ENCODE results near the gene UBC.
"Not testable (repeated sequence)": the region's sequence is repeated elsewhere in the genome, so short reads cannot be mapped to it uniquely, and the experiment has no call there.

The UBC gene

DNA sequence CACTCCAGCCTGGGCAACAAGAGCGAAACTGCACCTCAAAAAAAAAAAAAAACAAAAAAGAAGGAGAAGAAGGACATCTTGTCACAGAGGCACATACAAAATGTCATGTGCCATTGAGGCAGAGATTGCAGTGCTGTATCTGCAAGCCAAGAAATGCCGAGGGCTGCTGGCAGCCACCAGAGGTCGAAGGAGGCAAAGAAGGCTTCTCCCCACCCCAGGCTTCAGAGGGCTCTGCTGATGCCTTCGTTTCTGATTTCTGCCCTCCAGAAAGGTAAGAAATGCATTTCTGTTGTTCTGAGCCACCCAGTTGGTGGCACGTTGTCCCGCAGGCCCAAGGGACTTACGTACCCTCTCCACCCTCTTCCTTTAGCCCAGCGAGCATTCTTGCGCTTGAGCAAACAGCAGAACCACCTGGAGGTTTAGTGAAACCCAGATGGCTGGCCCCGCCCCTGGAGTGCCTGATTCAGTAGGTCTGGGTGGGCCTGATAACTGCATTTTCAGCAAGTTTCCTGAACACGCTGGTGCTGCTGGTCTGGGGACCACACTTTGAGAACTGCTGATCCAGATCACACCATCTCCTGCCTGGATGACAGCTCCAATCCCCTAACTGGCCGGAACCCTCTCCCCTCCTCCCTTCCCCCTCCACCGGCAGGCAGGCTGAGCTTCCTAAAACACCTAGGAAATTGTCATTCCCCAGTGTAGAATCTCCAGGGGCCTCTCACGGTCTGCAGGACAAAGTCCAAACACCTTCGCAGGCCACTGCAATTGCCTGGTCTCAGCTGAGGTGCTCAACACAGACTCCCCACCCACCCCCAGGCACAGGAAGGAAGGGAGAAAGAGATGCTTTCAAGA is 29.6 kb downstream of the UBC start:
- no peak for DNase-seq (ENCODE audit: low read depth)

DNA sequence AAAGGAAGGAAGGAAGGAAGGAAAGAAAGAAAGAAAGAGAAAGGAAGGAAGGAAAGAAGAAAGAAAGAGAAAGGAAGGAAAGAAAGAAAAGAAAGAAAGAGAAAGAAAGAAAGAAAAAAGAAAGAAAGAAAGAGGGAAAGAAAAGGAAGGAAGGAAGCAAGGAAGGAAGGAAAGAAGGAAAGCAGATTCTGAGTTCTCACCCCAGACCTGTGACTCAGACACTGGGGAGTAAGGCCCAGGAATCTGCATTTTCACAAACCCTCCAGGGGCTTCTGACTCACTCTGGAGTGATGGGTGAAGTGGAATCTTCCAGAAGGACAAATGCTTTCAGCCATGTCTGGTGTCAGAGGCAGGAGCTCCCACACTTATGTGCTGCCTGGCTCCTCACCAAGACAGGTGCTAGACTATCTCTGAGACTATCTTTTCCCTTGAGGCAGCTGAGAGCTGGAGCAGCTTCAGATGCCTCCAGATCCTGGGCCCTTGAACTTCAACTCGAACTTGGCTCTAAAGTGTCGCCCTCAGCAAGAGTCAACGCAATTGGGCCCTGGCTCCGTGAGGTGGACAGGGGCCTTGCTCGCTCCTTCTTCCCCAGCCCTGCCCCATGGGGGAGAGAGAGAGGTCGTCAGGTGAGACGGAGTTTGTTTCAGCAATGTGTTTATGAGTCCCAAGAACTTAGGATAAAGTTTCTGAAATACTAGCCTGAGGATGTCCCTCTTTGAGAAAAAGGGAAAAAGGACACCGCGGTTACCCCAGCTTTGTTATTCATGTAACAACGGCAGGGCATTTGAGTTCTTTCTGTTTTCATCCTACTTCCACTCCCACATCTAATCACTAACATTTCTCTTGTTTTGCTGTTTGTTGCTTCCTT is 31.0 kb downstream of the UBC start:
- no peak for DNase-seq (ENCODE audit: low read depth)

DNA sequence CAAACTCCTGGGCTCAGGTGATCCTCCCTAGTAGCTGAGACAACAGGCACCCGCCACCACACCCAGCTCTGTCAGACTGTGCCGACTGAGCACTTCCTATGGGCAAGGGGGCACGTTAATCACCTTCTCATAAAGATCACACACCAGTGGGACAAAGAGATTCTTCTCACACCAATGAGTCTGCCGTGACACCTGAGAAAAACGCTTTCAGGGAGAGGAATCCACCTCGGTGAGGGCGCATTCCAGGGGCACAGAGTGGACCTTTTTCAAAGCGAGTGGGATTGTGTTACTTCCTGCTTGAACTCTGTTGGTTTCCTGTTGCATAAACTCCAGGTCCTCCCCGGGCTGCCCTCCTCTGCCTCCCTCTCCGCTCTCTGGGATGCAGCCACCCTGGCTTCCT is 33.3 kb downstream of the UBC start:
- no peak for DNase-seq (ENCODE audit: low read depth)

DNA sequence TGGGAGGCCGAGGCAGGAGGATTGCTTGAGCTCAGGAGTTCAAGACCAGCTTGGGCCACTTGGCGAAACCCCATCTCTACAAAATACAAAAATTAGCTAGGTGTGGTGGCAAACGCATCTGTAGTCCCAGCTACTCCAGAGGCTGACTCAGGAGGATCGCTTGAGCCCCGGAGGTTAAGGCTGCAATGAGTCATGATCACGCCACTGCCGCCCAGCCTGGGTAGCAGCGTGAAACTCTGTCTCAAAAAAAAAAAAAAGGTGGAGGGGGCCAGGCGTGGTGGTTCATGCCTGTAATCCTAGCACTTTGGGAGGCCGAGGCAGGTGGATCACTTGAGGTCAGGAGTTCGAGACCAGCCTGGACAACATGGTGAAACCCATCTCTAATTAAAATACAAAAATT is 34.1 kb downstream of the UBC start:
- not testable (repeated sequence) for DNase-seq (ENCODE audit: low read depth)

DNA sequence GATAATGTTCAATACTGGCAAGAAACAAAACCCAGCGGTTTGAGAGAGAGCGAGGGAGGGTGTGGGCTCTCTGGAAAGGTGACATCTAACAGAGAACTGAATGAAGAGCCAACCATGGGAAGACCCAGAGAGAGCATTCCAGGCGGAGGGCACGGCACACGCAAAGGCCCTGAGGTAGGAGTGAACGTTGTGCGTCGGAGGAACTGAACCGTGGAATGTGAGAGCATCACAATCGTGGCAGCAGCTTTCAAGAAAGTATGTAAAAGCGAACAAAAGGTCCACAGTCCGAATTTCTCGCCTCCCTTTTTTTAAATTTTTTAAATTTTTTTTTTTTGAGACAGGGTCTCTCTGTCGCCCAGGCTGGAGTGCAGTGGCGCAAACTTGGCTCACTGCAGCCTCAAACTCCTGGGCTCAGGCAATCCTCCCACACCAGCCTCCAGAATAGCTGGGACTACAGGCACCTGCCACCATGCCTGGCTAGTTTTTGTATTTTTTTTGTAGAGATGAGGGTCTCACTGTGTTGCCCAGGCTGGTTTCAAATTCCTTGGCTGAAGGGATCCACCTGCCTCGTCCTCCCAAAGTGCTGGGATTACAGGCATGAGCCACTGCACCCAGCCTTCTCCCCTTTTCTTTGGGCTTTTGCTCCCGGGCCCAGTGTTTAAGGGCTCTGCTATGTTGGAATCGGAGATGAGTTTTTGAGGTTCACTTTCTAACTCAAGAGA is 35.5 kb downstream of the UBC start:
- no peak for DNase-seq (ENCODE audit: low read depth)

DNA sequence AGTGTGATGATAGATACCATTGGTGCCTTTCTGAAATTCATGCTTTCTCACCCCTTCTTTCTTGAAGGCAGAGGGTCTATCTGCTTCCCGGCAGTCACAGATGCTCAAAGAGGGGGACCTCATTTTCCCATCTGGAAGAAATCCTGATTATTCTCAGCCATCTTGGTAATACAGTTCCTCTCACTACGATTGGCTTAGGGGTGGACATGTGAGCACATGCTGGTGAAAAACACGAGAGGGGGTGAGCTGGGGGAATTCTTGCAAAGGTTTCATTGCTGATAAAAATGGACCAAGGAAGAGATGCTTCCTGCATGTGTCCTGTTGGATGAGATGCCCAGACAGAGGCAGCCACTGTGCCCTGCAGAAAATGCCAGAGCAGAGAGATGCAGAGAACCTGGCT is 37.0 kb downstream of the UBC start:
- no peak for DNase-seq (ENCODE audit: low read depth)

DNA sequence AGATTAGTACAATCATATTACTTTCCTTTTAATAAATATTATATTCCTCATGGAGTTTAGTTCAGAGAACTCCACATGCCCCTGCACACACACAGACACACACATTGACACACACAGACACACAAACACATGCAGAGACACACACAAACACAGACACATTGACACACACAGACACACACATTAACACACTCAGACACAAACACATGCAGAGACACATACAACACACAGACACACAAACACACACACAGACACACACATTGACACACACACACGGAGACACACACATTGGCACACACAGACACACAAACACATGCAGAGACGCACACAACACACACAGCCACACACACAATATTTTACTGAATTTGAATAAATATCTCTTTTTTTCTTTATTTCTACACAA is 38.3 kb downstream of the UBC start:
- no peak for DNase-seq (ENCODE audit: low read depth)

DNA sequence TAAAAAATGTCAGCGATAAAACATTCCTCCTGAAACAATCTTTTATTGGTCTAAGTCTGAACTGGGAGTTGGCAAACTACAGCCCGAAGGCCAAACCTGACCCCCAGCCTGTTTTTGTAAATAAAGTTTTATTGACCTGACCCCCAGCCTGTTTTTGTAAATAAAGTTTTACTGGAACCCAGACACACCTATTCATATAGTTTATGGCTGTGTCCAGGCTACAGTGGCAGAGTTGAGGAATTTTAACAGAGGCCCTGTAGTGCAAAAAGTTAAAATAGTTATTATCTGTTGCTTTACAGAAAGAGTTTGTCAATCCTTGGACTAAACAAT is 38.7 kb downstream of the UBC start:
- no peak for DNase-seq (ENCODE audit: low read depth)

DNA sequence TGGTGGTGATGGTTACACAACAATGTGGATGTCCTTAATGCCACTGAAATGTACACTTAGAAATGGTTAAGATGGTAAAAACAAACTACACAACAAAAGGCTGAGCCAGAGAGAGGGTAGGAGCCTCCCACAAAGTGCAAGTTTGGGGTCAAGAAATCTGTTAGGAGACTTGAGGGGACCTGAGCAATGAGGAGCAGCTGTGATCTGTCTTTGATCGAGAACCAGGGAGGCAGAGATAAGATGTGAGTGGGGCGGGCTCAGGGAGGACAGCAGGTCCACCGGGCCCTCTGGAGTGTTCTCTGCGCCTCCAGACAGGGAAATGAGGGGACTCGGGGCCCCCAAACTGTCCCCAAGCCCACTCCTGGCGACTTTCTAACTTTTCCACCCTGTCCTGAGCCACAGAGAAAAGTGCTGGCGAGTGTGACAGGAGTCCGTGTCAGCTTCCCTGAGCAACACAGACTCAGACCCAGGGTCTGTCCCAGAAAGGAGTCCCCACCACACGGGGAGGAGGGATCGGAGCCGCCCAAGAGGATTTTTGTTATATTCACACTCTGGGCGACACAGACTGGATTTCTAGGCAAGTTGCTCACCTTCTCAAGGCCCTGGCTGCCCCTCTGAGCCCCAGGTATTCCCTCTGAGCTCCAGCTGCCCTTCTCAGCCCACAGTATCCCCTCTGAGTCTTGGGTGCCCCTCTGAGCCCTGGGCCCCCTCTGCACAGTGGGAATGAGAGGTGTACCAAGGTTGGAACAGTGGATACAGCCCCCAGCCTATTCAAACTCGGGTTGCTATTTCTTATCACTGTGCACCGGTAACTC is 39.3 kb downstream of the UBC start:
- DNase-seq (ENCODE audit: low read depth): no peak

DNA sequence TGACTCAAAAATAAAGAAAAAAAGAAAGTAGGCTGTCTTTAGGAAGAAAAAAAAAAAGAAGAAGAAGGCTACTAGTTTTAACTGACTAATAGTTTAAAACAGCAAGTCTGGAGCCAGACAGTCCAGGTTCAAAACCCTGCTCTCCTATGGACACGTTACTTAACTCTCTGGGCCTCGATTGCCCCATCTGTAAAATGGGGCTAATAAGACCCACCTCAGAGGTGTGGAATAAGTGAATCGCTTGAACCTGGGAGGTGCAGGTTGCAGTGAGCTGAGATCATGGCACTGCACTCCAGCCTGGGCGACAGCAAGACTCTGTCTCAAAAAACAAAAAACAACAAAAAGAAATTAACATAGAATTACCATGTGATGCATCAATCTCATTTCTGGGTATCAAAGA is 40.3 kb downstream of the UBC start:
- DNase-seq (ENCODE audit: low read depth): no peak

DNA sequence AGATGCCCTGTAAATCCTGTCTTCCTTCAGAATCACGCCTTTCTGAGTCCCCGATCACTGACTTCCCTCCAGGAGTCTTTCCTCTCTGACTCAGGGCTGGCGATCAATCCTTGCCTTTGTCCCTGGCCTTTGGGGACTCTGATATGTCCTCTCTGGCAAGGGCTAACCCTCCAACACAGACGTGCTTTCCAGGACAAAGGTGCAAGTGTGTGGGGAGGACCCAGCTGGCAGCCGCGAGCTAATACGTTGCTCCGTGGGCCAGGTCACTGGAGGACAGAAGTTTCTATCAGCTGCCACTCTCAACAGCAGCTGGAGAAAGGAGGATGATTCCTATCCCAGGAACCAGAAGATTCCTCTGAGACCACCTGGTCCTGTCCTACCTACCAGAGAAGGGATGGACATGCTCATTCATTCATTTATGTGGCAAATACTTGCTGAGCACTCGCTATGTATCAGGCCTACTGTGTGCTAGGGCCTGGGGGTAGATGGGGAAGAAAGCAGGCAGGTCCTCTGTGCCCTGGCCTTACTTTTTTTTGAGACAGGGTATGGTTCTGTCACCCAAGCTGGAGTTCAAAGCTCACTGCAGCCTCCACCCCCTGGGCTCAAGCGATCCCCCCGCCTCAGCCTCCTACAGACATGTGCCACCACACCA is 42.3 kb downstream of the UBC start:
- DNase-seq (ENCODE audit: low read depth): no peak

DNA sequence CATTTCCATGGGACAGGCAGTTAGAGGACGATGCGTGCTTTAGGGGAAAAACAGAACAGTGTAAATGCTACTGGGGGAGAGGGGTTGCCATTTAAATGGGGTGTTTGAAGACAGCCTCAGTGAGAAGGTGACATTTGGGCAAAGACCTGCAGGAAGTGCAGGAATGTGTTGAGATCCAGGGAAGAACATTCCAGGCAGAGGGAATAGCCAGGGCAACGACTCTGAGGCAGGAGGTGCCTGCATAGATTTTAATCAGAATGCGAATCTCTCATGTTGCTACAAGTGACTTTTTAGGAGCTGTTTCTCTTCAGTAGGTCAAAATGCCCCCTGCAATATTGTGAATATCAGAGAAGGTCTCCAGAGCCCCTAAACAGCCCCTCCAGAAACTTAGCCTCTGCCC is 43.2 kb downstream of the UBC start:
- DNase-seq (ENCODE audit: low read depth): no peak

DNA sequence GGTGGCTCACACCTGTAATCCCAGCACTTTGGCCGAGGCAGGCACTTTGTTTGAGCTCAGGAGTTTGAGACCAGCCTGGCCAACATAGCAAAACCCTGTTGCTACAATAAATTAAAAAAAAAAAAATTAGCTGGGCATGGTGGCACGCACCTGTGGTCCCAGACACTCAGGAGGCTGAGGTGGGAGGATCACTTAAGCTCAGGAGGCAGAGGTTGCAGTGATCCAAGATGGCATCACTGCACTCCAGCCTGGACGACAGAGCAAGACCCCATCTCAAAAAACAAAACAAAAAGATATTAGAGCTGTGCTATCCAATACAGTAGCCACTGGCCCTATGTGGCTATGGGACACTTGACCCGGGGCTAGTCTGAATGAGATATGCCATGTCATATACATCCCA is 43.9 kb downstream of the UBC start:
- no peak for DNase-seq (ENCODE audit: low read depth)

DNA sequence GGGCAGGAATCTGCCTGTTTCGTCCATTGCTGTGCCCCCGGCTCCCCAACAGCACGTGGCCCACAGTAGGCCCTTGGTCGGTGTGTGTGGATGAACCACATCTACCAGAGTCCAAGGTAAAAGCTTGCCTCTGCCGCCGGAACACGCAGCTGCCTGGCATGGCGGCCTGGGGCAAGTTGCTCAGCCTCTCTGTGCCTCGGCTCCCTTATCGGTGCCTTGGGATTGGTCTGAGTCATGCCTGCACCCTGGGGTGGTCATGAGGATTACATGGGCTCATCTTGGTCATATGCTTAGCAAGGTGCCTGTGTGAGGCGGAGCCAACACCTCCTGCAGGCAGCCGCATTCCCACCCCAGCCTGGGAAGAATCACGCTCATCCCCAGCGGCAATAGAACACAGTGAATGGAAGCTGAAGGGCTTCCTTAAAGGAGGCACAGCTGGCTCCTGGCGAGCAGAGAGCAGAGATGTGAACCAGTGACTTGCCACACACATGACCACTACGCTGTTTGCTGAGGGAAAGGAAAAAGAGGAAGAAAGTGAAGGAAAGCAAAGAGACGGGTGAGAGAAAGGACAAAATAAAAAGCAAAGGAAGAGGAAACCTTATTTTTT is 45.3 kb downstream of the UBC start:
- no peak for DNase-seq (ENCODE audit: low read depth)

DNA sequence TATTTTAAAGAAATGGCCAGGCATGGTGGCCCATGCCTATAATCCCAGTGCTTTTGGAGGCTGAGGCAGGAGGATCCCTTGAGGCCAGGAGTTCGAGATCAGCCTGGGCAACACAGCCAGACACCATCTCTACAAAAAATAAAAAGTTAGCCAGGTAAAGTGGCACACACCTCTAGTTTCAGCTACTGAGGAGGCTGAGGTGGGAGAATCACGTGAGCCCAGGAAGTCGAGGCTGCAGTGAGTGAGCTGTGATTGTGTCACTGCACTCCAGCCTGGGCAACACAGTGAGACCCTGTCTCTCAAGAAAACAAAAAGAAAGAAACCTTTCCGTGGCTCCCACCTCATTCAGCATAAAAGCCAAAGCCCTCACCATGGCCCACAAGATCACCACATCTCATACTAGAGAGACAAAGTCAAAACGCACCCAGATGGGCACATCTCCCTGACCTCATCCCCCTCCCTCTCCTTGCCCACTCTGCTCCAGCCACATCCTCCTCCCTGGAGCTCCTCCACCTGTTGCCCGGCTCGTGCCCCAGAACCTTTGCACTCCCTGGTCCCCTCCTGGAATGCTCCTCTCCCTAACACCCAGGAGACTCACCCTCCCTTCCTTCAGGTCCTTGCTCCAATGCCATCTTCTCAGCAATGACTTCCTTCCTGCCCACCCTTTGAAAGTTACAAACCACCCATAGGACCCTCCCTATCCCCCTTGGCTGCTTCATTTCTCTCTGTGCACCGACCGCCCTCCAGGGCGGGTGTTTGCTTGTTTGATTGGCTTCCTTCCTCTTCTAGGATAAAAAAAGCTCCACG is 46.0 kb downstream of the UBC start:
- DNase-seq (ENCODE audit: low read depth): no peak

DNA sequence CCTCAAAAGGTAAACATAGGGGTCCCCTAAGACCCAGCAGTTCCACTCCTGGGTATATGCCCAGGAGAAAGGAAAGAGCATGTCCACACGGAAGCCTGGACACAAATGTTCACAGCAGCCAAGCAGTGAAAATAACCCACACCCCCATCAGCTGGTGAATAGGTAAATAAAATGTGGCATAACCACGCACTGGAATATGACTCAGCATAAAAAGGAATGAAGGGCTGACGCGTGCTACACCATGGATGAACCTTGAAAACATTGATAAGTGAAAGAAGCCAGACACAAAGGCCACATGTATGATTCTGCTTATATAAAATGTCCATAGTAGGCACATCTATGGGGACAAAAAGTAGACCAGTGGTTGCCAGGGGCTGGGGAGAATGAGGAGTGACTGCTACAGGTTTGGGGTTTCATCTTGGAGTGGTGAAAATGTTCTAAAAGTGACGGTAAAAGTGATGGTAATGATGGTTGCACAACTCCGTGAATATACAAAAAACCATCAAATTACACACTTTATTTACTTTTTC is 47.0 kb downstream of the UBC start:
- no peak for DNase-seq (ENCODE audit: low read depth)

DNA sequence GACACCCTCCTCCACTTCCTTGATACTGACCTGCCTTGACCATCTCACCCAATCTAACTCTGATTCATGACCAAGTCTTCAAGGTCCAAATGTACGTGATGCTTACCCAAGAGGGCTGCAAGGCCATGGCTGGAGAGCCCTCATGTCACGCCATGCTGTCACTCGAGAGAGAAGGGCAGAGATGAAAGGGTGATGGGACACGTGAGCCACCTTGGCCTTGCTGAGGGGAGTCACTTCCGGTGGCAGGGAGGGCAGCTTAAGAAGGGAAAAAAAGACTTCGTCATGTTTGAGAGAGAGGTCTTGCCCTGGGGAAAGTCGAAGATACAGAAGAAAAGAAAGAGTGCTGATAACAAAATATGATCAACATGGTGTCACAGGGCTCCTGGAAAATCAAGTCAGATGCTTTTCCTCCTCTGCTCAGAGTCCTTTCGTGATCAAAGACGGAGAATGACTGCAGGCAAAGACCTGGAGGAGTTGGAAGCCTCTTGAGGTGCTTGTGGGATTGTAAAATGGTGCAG is 47.5 kb downstream of the UBC start:
- no peak for DNase-seq (ENCODE audit: low read depth)

DNA sequence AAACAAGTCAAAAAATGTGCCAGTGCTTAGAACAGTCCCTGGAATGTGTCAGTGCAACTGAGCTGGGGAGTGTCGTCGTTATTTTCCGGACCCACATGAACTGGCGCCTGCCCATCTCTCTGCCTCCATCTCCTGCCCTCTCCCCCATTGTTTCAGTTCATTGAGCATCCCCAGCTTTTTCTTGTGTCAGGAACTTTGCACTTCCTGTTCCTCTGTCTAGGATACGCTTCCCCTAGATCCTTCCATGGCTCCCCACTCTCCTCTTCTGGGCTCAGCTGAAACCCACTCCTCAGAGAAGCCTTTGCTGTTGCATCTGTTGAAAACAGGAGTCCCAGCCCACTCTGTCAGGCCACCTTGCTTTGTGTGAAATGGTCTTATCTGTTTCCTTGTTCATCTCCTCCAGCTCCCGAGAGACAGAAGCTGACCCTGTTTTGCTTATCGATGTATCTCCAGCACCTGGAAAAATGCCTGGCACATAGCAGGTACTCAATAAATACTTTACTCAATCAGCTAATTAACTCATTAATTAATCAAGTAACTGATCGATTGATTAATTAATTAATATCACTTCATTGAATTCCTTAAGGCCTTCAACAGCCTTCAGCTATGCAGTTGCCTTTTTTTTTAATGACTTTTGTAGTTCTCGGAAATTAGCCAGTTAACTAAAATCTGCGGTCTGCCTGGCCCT is 48.1 kb downstream of the UBC start:
- no peak for DNase-seq (ENCODE audit: low read depth)

DNA sequence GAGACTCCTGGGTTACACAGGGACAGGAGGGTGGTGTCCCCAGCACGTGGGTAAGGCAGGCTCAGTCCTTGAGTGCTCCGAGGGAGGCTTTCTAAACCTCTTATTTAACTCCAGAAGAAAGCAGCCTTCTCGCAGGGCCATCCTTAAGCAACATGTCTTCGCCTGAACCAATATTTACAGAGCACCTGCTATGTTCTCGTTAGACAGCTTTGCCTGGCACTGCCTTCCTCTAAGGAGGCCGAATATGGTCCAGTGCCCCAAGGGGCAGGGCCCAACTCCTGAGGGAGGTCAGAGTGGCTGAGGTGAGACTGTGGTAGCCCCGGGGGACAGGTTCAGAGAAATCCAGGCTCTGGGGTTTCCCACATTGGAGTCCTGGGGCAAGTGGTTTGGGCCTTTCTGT is 48.7 kb downstream of the UBC start:
- no peak for DNase-seq (ENCODE audit: low read depth)

Measured in activated T-helper 9 cell treated with anti-CD3 and anti-CD28 coated beads, Interleukin-2, amount 50 U/mL, for 16 hours (primary cell).